GM21526 (cell line): ENCODE measurements around the gene EDA2R.

ENCODE experiments used
- ATAC-seq: cut with Tn5 transposase; IDR thresholded peaks from one replicate; pipeline ENCODE4 v1.9.1; 2021; ENCODE audit warnings: moderate library complexity; ENCODE audit not compliant: unreplicated experiment, low FRiP score

EDA2R gene

GRCh38 chrX:66638591-66639500, at the start of gene EDA2R:
EDA2R (minus strand) TSS chrX:66639078; CDS start chrX:66616020, 23,058 bp downstream.
- ATAC-seq = peak; percentile 86

GRCh38 chrX:66684196-66684595, 45.3 kb upstream of the EDA2R start:
- ATAC-seq = no peak

GRCh38 chrX:66680451-66680850, 41.6 kb upstream of the EDA2R start:
- no peak for ATAC-seq

GRCh38 chrX:66677430-66677829, 38.6 kb upstream of the EDA2R start:
- ATAC-seq = no peak

- ATAC-seq = no peak
These were observed 38.1 kb upstream of the EDA2R start for GRCh38 chrX:66676990-66677389.

- no peak for ATAC-seq
These were observed 37.5 kb upstream of the EDA2R start for GRCh38 chrX:66676413-66676812.

- ATAC-seq = no peak
These were observed 36.7 kb upstream of the EDA2R start for GRCh38 chrX:66675541-66675940.

GRCh38 chrX:66674506-66674905, 35.6 kb upstream of the EDA2R start:
- ATAC-seq = no peak

GRCh38 chrX:66672106-66672505, 33.2 kb upstream of the EDA2R start:
- no peak for ATAC-seq

GRCh38 chrX:66654411-66654810, 15.5 kb upstream of the EDA2R start:
- no peak for ATAC-seq

- no peak for ATAC-seq
These were observed 3.5 kb downstream of the EDA2R start for GRCh38 chrX:66635360-66635759.

- no peak for ATAC-seq
These were observed 4.6 kb downstream of the EDA2R start for GRCh38 chrX:66634272-66634671.

GRCh38 chrX:66633541-66633940, 5.3 kb downstream of the EDA2R start:
- ATAC-seq = no peak

GRCh38 chrX:66632981-66633380, 5.9 kb downstream of the EDA2R start:
- no peak for ATAC-seq

- no peak for ATAC-seq
These were observed 6.4 kb downstream of the EDA2R start for GRCh38 chrX:66632473-66632872.

GRCh38 chrX:66625525-66625924, 13.4 kb downstream of the EDA2R start:
- peak; percentile 70 for ATAC-seq

- no peak for ATAC-seq
These were observed 16.7 kb downstream of the EDA2R start for GRCh38 chrX:66622209-66622608.

GRCh38 chrX:66616944-66617343, 21.9 kb downstream of the EDA2R start:
- no peak for ATAC-seq

GRCh38 chrX:66602381-66602938, 36.4 kb downstream of the EDA2R start:
- ATAC-seq = no peak

- ATAC-seq = no peak
These were observed 37.4 kb downstream of the EDA2R start for GRCh38 chrX:66601522-66601921.

GRCh38 chrX:66579219-66579618, 59.7 kb downstream of the EDA2R start:
- ATAC-seq = no peak

- no peak for ATAC-seq
These were observed 84.9 kb downstream of the EDA2R start for GRCh38 chrX:66553973-66554372.
